ENCODE results near the gene METTL23.
"Not testable (repeated sequence)": the region's sequence is repeated elsewhere in the genome, so short reads cannot be mapped to it uniquely, and the experiment has no call there.

Gene METTL23

GRCh38 chr17:76695059-76695831, 31.4 kb upstream of the METTL23 start:
- no peak for DNase-seq

- no peak for DNase-seq
These were observed 29.6 kb upstream of the METTL23 start for GRCh38 chr17:76696763-76697701.

DNA sequence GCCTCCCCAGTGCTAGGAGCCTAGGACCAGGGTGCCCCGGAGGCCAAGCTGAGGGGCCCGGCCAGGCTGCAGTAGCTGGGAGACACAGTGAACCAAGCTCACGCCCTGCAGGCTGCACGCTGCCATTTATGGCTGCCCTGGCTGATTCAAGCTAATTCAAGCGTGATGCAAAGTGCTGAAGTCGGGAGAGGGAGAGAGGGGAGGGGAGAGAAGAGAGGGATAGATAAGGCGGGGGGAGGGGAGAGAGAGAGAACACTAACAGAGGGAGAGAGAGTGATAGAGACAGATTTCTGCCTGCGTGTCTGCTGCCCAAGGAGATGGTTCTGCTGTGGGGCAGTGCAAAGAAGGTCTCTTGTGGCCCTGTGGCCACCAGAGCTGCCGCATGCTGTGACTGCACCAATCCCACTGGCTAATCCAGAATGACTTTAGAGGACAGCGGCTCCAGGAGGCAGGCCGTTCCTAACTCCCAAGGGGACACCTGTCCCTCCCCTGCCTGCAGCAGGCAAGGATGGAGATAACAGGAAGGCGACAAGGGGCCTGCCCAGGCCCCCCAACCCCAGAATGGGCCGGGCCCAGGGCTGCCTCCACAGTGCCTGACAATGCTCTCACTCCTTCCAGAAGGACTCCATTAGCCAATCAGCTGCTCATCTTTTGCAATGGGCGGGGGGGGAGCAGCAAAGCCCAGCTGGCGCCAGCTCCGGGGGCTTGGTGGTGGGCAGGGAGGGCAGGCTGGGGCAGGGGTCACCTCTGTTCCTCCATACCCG, 28.8 kb upstream of the METTL23 start:
- no peak for DNase-seq

GRCh38 chr17:76698466-76698977, 28.1 kb upstream of the METTL23 start:
- DNase-seq, result not testable (repeated sequence)

DNA sequence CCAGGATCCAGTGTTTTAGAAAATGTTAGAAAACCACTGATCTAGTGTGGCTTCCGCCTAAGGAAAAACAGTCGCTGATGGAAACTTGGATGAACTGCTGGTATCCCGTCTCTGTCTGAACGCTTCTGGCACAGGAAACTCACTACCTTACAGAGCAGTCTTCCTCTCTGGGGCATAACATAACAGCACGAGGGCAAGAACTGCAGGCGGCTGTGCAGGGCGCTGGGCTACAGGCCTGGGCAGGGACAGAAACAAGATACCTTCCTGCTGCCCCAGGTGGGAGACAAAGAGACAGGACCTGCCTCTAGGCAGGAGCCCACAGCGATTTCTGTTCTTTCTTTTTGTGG, 26.4 kb upstream of the METTL23 start:
- DNase-seq, result no peak

- no peak for DNase-seq
These were observed 25.8 kb upstream of the METTL23 start for GRCh38 chr17:76700617-76701470.

DNA sequence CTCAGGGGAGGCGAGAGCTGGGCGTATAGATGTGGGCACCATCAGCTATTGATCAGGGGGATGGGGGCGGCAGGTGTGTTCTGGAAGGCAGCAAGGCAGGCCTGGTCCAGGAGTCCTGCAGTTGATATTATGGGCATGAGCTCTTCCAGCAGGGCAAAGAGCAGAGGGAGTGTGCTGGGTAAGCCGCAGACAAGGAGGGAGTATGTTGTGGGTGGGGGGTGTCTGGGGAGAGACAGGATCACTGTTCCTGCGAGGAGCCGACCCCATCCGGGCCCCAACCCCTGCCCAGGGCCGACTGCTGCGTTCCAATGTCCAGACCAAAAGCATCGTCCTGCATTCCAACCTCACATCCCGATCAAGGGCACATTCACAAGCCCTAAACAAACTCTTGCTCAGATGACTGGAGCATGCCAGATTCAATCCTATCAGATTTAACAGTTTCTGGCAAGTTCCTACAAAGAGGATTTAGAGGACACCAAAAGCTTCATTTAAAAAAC, 25.1 kb upstream of the METTL23 start:
- DNase-seq, result no peak

- DNase-seq, result no peak
These were observed 24.6 kb upstream of the METTL23 start for GRCh38 chr17:76702076-76702475.

DNA sequence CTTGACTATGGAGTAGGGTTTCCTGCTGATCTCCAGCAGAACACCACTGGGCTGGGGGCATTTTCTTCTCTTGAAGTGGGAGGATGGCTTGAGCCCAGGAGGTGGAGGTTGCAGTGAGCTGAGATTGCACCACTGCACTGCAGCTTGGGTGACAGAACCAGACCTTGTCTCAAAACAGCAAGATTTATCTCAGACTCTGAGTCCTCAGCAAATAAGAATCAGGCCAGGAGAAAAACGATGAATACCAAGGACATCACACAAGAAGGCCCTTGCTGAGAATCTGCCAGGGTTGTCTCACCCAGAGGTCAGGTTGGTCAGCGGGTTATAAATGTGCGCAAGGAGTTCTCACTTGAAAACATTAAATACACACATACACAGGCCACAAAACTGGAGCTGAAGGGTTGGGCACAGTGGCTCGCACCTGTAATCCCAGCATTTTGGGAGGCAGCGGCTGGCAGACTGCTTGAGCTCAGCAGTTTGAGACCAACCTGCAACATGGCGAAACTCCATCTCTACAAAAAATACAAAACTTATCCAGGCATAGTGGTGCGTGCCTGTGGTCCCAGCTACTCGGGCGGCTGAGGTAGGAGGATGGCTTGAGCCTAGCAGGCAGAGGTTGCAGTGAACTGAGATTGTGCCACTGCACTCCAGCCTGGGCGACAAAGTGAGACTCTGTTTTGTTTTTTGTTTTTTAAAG, 23.6 kb upstream of the METTL23 start:
- DNase-seq, result no peak

DNA sequence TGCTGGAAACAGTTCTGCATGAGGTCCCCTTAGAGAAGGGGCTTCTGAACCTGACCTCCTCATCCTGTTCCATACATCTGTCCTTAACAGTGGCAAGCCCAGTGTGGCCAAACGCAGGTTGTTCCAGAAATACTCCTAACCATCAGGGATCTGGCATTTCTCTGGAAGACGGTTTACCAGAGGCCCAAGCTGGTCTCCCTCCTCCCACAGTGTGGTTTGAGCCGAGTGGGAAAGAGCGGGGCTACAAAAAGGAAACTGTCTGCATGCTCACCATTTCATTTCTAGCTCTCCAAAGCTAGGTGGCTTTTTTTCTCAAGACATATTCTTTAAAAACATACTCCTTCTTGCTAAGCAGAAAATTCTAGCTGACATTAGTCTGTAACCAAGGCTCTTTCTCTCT, 21.8 kb upstream of the METTL23 start:
- no peak for DNase-seq

GRCh38 chr17:76706817-76707216, 19.8 kb upstream of the METTL23 start:
- DNase-seq, result no peak

DNA sequence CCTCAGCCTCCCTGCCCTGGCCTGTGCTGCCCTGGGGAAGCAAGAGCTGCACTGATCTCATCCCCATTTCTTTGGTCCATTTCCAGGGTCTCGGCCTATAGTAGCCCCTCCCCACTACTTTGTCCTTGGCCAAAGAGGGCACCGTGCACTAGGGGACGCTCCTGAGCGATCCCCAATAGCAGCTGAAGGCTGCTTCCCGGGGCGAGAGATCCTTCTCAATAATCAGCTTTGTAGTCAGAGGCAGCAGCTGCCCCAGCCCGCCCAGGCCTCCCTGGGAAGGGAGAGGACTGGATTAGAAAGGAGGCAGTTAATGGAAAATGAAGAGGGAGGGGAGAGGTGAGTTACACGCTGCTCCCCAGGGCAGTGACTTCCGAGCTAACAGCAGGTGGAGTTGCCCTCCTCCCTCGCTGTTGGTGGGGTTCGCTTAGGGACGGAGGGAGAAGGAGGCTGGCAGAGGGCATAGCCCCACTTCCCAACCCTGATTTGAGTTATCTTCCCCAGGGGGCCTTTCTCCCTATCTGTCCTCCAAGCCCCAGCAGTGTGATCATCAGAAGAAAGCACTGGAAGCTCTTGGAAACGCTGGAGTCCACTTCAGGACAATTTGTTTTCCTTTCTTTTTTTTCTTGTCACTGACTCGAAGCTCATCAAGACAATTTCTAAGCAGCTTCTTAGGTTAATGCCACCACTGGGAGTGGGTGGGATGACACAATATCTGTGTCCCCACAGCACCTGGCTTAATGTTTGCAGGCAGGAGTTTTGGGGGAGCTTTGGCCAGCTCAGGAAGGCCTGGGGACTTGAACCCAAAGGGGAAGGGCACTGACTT, 18.4 kb upstream of the METTL23 start:
- no peak for DNase-seq

DNA sequence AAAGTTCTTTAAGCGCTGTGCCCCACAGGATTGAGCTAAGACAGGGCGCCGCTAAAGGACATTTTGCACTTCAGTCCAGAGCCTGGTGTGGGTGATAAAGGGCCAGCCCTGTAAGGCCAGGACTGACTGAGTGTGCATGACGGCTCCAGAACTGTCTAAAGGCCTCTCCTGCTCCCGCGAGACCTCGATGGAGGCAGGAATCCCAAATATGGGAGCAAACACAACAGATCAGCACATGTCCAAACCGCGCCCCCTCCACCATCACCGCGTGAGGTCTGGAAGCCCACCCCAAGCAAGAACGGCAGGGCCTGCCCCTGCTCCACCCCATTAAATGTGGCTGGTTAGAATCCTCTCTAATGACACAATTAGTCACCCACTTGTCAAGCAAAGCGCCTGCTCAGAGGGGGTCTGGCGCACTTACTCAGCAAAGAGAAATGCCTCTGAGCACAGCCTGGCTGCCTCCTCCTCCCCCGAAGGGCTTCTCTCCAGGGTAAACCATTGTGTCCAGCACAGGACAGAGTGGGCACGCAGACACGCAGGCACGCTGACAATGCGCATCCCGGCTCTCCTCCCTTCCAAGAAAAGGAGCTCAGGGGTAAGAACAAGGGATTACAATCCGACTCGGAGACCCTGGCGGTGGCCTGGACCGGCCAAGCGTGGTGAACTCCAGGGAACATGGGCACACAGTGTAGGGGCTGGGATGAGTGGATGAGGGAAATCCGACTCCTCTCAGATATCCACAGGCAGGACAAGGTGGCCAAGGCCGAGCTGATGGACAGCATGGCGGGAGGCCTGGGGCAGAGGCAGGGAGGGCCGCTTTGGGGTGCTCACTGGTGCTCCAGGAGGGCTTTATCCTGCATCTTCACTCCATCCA, 17.3 kb upstream of the METTL23 start:
- DNase-seq, result no peak

GRCh38 chr17:76709951-76710862, 16.4 kb upstream of the METTL23 start:
- not testable (repeated sequence) for DNase-seq

DNA sequence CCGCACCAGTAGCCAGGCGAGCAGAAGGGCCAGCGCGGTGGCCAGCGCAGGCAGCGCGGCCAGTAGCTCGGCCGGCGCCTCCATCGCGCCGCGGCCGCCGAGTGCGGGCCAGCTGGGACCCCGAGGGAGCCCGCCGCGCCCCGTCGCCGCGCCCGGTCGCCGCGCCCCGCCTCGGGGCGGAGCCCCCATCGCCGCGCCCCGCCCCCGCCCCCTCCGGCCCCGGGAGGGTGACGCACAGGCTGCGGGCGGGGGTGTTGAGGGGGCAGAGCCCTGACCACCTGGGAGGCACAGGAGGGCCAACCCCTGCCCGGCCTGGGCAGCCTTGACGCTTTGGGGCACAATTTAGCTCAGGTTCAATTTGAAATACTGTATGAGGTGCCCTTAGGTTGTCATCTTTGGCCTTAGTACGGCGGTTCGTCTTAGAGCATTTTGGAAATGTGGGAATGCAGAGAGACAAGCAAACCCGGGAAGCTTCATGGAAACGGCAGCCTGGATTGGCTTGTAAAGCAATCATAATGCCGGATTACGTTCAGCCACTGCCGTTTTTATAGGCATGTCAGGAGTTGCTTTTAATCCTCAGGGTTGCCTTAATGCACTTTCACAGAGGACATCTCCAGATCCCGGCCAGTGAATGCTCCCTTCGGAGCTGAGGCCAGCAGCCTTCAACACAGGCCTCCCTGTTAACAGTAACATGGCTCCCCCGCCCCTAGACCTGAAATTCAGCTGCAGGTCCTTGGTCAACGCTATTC, 15.6 kb upstream of the METTL23 start, which contains the start of gene MXRA7:
Gene MXRA7, minus strand, starts transcription at position 103 of the 749 bp plus-strand sequence. Its CDS starts 19 bp downstream, at position 84.
- DNase-seq, result peak; percentile 85

DNA sequence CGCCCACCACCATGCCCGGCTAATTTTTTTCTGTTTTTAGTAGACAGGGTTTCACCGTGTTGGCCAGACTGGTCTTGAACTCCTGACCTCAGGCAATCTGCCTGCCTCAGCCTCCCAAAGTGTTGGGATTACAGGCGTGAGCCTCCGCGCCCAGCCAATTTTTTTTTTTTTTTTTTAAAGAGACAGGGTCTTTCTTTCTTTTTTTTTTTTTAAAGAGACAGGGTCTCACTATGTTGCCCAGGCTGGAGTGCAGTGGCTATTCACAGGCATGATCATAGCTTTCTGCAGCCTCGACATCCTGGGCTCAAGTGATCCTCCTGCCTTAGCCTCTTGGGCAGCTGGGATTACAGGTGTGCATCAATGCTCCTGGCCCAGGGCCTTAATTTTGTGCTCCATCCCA, 14.3 kb upstream of the METTL23 start:
- not testable (repeated sequence) for DNase-seq

DNA sequence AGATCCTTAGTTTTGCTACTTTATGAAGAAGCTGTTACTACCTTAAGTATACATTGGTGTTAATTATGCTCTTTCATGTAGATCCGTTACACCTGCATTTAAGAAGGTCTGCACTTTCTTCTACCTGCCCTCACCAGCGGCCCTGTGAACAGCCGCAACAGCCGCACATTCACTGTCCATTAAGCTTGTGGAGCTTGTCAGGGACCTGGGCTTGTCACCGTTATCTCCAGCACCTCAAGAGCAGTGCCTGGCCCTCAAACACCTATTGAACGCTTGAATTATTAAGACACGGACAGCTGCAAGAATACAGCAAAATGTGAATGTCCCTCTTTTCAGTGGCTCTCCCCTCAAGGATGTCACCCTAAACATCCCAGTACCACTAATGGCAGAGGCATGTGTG, 12.9 kb upstream of the METTL23 start:
- no peak for DNase-seq
